Fibroblast of lung (primary cell): ENCODE measurements around the gene KRTAP19-1. TPM values are rescaled to one million over a fixed set of nuclear protein-coding genes. Genes with fewer than 3 reads are reported as not detected.

ENCODE experiments used
- DNase-seq, 2 donors: peaks; one replicate each; pipeline versions ENCODE4 v3.0.0 to v3.0.0-alpha.2; 2010; ENCODE audit warnings: low read depth in 2 of 2
- H2AFZ ChIP-seq: 2 replicates; pipeline ENCODE4 v1.5.1; 2012; ENCODE audit warnings: low read length, control low read depth, inconsistent platforms
- H3K27ac ChIP-seq: 2 replicates; pipeline ENCODE4 v1.5.1; 2011; ENCODE audit warnings: low read length, control low read depth; ENCODE audit not compliant: insufficient read depth
- H3K27me3 ChIP-seq: 2 replicates; pipeline ENCODE4 v1.5.1; 2011; ENCODE audit warnings: mild to moderate bottlenecking, low read length; ENCODE audit not compliant: control insufficient read depth, insufficient read depth
- H3K36me3 ChIP-seq: 2 replicates; pipeline ENCODE4 v1.5.1; 2011; ENCODE audit warnings: low read length; ENCODE audit not compliant: control insufficient read depth, insufficient read depth
- H3K4me1 ChIP-seq: 2 replicates; pipeline ENCODE4 v1.5.1; 2011; ENCODE audit warnings: low read length; ENCODE audit not compliant: control insufficient read depth, insufficient read depth; ENCODE audit errors: extremely low read depth
- H3K4me2 ChIP-seq: 2 replicates; pipeline ENCODE4 v1.5.1; 2011; ENCODE audit warnings: low read length, control low read depth; ENCODE audit not compliant: insufficient read depth; ENCODE audit errors: extremely low read depth
- H3K4me3 ChIP-seq, 4 experiments: fragments of 200-600 bp in 1 of 4; sonication (generic) in 1 of 4; replicated peaks in 1 of 4; 2 replicates each; pipeline ENCODE4 v1.5.1; 2011 to 2016; ENCODE audit warnings: low read length in 4 of 4, low read depth in 3 of 4, mild to moderate bottlenecking in 3 of 4, control low read depth in 2 of 4, inconsistent platforms in 1 of 4, mixed read lengths in 1 of 4; ENCODE audit not compliant: insufficient read depth in 1 of 4; ENCODE audit errors: control extremely low read depth in 1 of 4
- H3K79me2 ChIP-seq: 2 replicates; pipeline ENCODE4 v1.5.1; 2012; ENCODE audit warnings: mild to moderate bottlenecking, low read length, inconsistent platforms; ENCODE audit not compliant: control insufficient read depth, insufficient read depth
- H3K9ac ChIP-seq: 2 replicates; pipeline ENCODE4 v1.5.1; 2011; ENCODE audit warnings: mild to moderate bottlenecking, low read length, control low read depth; ENCODE audit not compliant: insufficient read depth
- H3K9me3 ChIP-seq: 2 replicates; pipeline ENCODE4 v1.5.1; 2012; ENCODE audit warnings: low read depth, low read length; ENCODE audit not compliant: control insufficient read depth, insufficient read depth
- H4K20me1 ChIP-seq: 2 replicates; pipeline ENCODE4 v1.5.1; 2011; ENCODE audit warnings: low read length; ENCODE audit not compliant: control insufficient read depth, insufficient read depth; ENCODE audit errors: extremely low read depth
- CTCF ChIP-seq, 2 donors: IDR thresholded peaks in 1 of 2; conservative IDR thresholded peaks in 1 of 2; 1 replicate in 1 of 2; 2 replicates in 1 of 2; pipeline ENCODE4 v1.5.1; 2011 to 2012; ENCODE audit warnings: low read length in 2 of 2, control low read depth in 1 of 2, inconsistent platforms in 1 of 2, low read depth in 1 of 2, mild to moderate bottlenecking in 1 of 2
- EZH2 ChIP-seq: IDR thresholded peaks from 2 replicates; pipeline ENCODE4 v1.5.1; 2012; ENCODE audit warnings: low read length, control low read depth, mild to moderate bottlenecking; ENCODE audit errors: missing control alignments
- polyA plus RNA-seq, 2 donors: library from polyadenylated mRNA; depleted of rRNA in 1 of 2; stranded (reverse) in 1 of 2; unstranded in 1 of 2; fragments of >200 nt; gene quantifications; 2 replicates each; pipeline ENCODE4 v1.2.1, GENCODE V29; 2011 to 2012; ENCODE audit warnings: missing spikeins in 1 of 2
- total RNA-seq: library from RNA; depleted of rRNA; stranded (reverse); fragments of >200 nt; gene quantifications from 2 replicates; pipeline ENCODE4 v1.2.1, GENCODE V29; 2014

Gene KRTAP19-1
- total and polyA plus RNA-seq, 2 donors (not counting 1 experiment from before 2014, with no cell fraction given), result not detected

GRCh38 chr21:30463713-30464112 is 16.5 kb downstream of the KRTAP19-1 start:
- TF ChIP-seq CTCF (conservative IDR thresholded peaks at IDR 0.05 in 1 of 2, IDR thresholded peaks at IDR 0.05 in 1 of 2; ENCODE audit: low read depth in 1 of 2, low read length in 2 of 2), result no peak
- no peak for TF ChIP-seq EZH2

DNA sequence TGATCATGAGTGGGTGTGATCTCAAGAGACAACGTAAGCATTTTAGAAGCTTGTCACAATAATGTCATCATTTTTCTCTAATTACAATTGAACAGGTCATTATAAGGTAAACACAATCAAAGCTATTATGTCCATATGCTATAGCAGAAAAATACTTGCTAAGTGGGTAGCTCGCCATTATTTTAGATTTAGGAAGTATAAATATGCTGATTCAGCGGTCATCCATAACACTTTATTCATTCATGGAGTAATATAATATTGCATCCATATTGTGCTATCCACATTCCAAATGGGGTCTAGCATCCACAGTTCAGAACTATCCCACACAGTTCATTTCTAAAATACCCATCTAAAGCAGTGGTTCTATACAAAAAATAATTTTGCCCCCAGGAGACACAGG is 31.7 kb downstream of the KRTAP19-1 start:
- H3K27ac ChIP-seq, result no peak overlapping the region
- no peak overlapping the region for H3K4me3 ChIP-seq
- H3K4me2 ChIP-seq, result no peak overlapping the region
- H3K9ac ChIP-seq, result no peak overlapping the region
- no peak for TF ChIP-seq CTCF (conservative IDR thresholded peaks at IDR 0.05 in 1 of 2, IDR thresholded peaks at IDR 0.05 in 1 of 2; ENCODE audit: low read depth in 1 of 2, low read length in 2 of 2)
- no peak for TF ChIP-seq EZH2
- H3K27me3 ChIP-seq, result no peaks in the 10 kb centered on the region
- H3K4me1 ChIP-seq, result no peaks in the 10 kb centered on the region
- no peaks in the 10 kb centered on the region for H3K79me2 ChIP-seq
- H3K36me3 ChIP-seq, result no peaks in the 10 kb centered on the region
- no peak for DNase-seq
- no peak overlapping the region for H2AFZ ChIP-seq
- no peaks in the 10 kb centered on the region for H4K20me1 ChIP-seq
- H3K9me3 ChIP-seq, result no peaks in the 10 kb centered on the region

More at GRCh38 chr21:30463713-30464112, 16.5 kb downstream of the KRTAP19-1 start:
- no peaks in the 10 kb centered on the region for H3K27me3 ChIP-seq
- no peak overlapping the region for H3K9ac ChIP-seq
- H3K27ac ChIP-seq, result no peak overlapping the region
- no peak overlapping the region for H2AFZ ChIP-seq
- no peak overlapping the region for H3K4me3 ChIP-seq
- no peaks in the 10 kb centered on the region for H3K79me2 ChIP-seq
- DNase-seq, result no peak
- no peaks in the 10 kb centered on the region for H3K4me1 ChIP-seq
- no peaks in the 10 kb centered on the region for H3K9me3 ChIP-seq
- no peak overlapping the region for H3K4me2 ChIP-seq
- no peaks in the 10 kb centered on the region for H4K20me1 ChIP-seq
- H3K36me3 ChIP-seq, result no peaks in the 10 kb centered on the region

DNA sequence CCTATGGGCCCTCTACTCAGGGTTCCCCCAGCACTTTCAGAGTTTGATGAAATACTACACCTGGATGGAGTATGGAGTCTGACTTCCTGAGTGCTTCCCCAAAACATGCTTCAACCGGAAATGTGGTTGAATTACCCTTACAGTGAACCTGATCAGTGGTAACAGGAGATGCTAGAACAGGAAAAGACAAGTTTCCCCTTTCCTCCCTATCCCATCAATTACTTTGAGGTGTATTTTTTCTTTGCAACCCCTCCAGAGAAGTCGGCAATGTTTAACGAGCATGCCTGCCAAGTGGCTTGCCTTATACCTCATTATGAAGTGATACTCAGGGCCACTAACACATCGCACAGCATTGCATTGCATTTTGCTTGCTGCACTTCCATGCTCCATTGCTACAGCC is 33.1 kb downstream of the KRTAP19-1 start:
- no peaks in the 10 kb centered on the region for H3K36me3 ChIP-seq
- H2AFZ ChIP-seq, result no peak overlapping the region
- no peaks in the 10 kb centered on the region for H3K4me1 ChIP-seq
- no peaks in the 10 kb centered on the region for H4K20me1 ChIP-seq
- H3K27me3 ChIP-seq, result no peaks in the 10 kb centered on the region
- H3K4me2 ChIP-seq, result no peak overlapping the region
- no peaks in the 10 kb centered on the region for H3K9me3 ChIP-seq
- H3K27ac ChIP-seq, result no peak overlapping the region
- no peak for DNase-seq
- H3K79me2 ChIP-seq, result no peaks in the 10 kb centered on the region
- no peak overlapping the region for H3K4me3 ChIP-seq
- no peak for TF ChIP-seq EZH2
- no peak for TF ChIP-seq CTCF (conservative IDR thresholded peaks at IDR 0.05 in 1 of 2, IDR thresholded peaks at IDR 0.05 in 1 of 2; ENCODE audit: low read depth in 1 of 2, low read length in 2 of 2)
- no peak overlapping the region for H3K9ac ChIP-seq
